Central memory CD8-positive, alpha-beta T cell (primary cell): ENCODE measurements around the gene ARHGAP15.

Source experiments
- ATAC-seq: fragments of 150-1000 bp; cut with Tn5 transposase; replicated peaks from 2 replicates; pipeline ENCODE4 v1.10.0; 2022; ENCODE audit warnings: mild to moderate bottlenecking, moderate FRiP score, moderate number of reproducible peaks; ENCODE audit not compliant: poor library complexity, severe bottlenecking; ENCODE audit errors: extremely low read depth
- DNase-seq, 2 donors: peaks; one replicate each; pipeline ENCODE4 v3.0.0; 2021; ENCODE audit warnings: low spot score in 2 of 2
- H3K27ac Mint-ChIP-seq: one replicate; pipeline ENCODE4 v1.8.0; 2022; ENCODE audit warnings: low read depth, mild to moderate bottlenecking, moderate library complexity, mixed read lengths
- H3K27me3 Mint-ChIP-seq: one replicate; pipeline ENCODE4 v1.8.0; 2022; ENCODE audit warnings: mixed read lengths
- H3K36me3 Mint-ChIP-seq: one replicate; pipeline ENCODE4 v1.8.0; 2022; ENCODE audit warnings: mild to moderate bottlenecking, moderate library complexity, mixed read lengths; ENCODE audit not compliant: insufficient read depth
- H3K4me1 Mint-ChIP-seq: one replicate; pipeline ENCODE4 v1.8.0; 2022; ENCODE audit warnings: mixed read lengths
- H3K4me3 Mint-ChIP-seq: one replicate; pipeline ENCODE4 v1.8.0; 2022; ENCODE audit warnings: mild to moderate bottlenecking, moderate library complexity, mixed read lengths
- H3K9me3 Mint-ChIP-seq: one replicate; pipeline ENCODE4 v1.8.0; 2022; ENCODE audit warnings: mixed read lengths

The ARHGAP15 gene

GRCh38 chr2:143183804-143184463 is 54.7 kb downstream of the ARHGAP15 start:
- ATAC-seq = no peak
- Mint-ChIP-seq H3K27me3 (no peaks in the 10 kb centered on the region), H3K4me3 (peak overlapping the region; percentile 17), H3K9me3 (no peaks in the 10 kb centered on the region), H3K4me1 (peaks cover 65% of the 10 kb centered on the region), H3K36me3 (peaks cover 8% of the 10 kb centered on the region), H3K27ac (peak overlapping the region; percentile 17)
- no peak for DNase-seq

DNA sequence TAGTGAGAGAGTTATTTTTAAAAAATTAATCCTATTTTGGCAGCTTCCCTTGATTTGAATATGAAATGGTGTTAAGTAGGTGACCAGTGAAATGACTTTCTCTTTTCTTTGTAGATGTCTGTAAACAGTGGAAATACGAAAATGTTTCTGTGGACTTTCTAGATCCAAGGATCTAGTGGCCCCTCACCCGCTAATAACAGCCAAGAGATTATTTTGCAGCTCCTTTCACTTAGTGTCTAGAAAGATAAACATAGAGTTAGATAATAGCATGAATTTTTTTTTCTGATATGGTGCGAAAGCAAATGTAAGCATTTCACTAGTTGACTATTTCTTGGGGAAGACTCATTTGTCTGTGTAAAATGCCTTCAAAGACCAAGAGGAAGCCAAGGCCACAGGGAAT is 57.7 kb downstream of the ARHGAP15 start:
- H3K27ac Mint-ChIP-seq = peak overlapping the region; percentile 68
- H3K27me3 Mint-ChIP-seq = no peaks in the 10 kb centered on the region
- no peaks in the 10 kb centered on the region for H3K9me3 Mint-ChIP-seq
- no peak overlapping the region for H3K4me3 Mint-ChIP-seq
- no peak for DNase-seq
- peaks cover 58% of the 10 kb centered on the region for H3K4me1 Mint-ChIP-seq
- no peak for ATAC-seq
- H3K36me3 Mint-ChIP-seq = peaks cover 16% of the 10 kb centered on the region

DNA sequence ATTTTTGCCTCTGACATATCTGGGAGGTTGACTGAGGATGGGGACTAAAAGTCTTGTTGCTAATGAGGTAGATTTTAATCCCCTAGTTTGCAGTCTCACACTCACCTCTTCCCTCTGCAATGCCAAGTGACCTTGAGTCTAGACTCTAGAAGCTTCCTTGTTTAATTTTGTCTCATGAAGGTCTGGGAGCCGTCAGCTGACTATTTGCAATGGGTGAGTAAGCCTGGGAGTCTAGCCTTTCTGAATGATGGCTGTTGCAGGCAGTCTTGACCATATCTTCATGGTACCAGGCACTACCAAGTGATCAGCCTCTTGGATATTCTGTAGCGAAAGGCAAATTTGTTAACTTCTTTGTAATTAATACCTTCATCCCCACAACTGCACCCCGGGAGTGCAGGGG is 61.2 kb downstream of the ARHGAP15 start:
- H3K27me3 Mint-ChIP-seq = no peaks in the 10 kb centered on the region
- no peak overlapping the region for H3K27ac Mint-ChIP-seq
- peaks cover 16% of the 10 kb centered on the region for H3K36me3 Mint-ChIP-seq
- no peak overlapping the region for H3K4me3 Mint-ChIP-seq
- ATAC-seq (no peak), DNase-seq (no peak)
- no peaks in the 10 kb centered on the region for H3K9me3 Mint-ChIP-seq
- peaks cover 54% of the 10 kb centered on the region for H3K4me1 Mint-ChIP-seq

- Mint-ChIP-seq H3K4me1 (peaks cover 37% of the 10 kb centered on the region), H3K36me3 (peaks cover 15% of the 10 kb centered on the region), H3K9me3 (no peaks in the 10 kb centered on the region), H3K27ac (peak overlapping the region; percentile 14), H3K27me3 (no peaks in the 10 kb centered on the region), H3K4me3 (no peak overlapping the region)
- DNase-seq (no peak), ATAC-seq (no peak)
These were observed 62.9 kb downstream of the ARHGAP15 start for GRCh38 chr2:143192106-143192505.

DNA sequence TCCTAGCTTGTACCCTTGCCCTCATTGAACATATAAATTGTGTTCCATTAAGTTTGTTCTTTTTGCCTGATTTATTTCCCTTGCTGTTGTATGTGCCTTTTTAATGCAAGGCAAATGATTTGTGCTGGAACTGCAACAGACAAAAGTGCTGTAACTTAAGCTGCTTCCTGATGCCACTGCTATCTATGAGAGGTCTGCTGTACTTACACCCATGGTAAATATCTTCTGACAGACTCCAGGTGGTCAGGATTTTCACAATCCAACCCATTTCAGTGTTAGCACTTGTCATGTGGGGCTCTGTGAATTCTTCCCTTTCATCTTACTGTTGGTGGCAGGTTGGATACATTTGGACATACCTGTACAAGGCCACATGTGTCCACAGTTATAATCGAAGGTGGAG is 63.5 kb downstream of the ARHGAP15 start:
- no peaks in the 10 kb centered on the region for H3K9me3 Mint-ChIP-seq
- H3K4me3 Mint-ChIP-seq = no peak overlapping the region

GRCh38 chr2:143193121-143193520 is 63.9 kb downstream of the ARHGAP15 start:
- Mint-ChIP-seq H3K36me3 (peaks cover 15% of the 10 kb centered on the region), H3K27me3 (no peaks in the 10 kb centered on the region), H3K4me3 (no peak overlapping the region), H3K9me3 (no peaks in the 10 kb centered on the region), H3K4me1 (peaks cover 33% of the 10 kb centered on the region), H3K27ac (no peak overlapping the region)
- no peak for ATAC-seq
- DNase-seq = no peak

More for the DNA sequence above, 63.5 kb downstream of the ARHGAP15 start:
- Mint-ChIP-seq H3K27ac (no peak overlapping the region), H3K36me3 (peaks cover 15% of the 10 kb centered on the region), H3K4me1 (peaks cover 33% of the 10 kb centered on the region), H3K27me3 (no peaks in the 10 kb centered on the region)
- DNase-seq = no peak
- no peak for ATAC-seq

- Mint-ChIP-seq H3K36me3 (peaks cover 12% of the 10 kb centered on the region), H3K4me1 (peaks cover 35% of the 10 kb centered on the region), H3K4me3 (no peak overlapping the region), H3K27ac (no peak overlapping the region), H3K9me3 (no peaks in the 10 kb centered on the region), H3K27me3 (no peaks in the 10 kb centered on the region)
- ATAC-seq = no peak
- DNase-seq = no peak
These were observed 66.3 kb downstream of the ARHGAP15 start for GRCh38 chr2:143195511-143195910.

GRCh38 chr2:143204062-143204461 is 74.8 kb downstream of the ARHGAP15 start:
- Mint-ChIP-seq H3K9me3 (no peaks in the 10 kb centered on the region), H3K27ac (peak overlapping the region; percentile 71), H3K36me3 (peaks cover 21% of the 10 kb centered on the region), H3K27me3 (no peaks in the 10 kb centered on the region), H3K4me1 (peaks cover 57% of the 10 kb centered on the region), H3K4me3 (no peak overlapping the region)
- ATAC-seq (no peak), DNase-seq (no peak)

DNA sequence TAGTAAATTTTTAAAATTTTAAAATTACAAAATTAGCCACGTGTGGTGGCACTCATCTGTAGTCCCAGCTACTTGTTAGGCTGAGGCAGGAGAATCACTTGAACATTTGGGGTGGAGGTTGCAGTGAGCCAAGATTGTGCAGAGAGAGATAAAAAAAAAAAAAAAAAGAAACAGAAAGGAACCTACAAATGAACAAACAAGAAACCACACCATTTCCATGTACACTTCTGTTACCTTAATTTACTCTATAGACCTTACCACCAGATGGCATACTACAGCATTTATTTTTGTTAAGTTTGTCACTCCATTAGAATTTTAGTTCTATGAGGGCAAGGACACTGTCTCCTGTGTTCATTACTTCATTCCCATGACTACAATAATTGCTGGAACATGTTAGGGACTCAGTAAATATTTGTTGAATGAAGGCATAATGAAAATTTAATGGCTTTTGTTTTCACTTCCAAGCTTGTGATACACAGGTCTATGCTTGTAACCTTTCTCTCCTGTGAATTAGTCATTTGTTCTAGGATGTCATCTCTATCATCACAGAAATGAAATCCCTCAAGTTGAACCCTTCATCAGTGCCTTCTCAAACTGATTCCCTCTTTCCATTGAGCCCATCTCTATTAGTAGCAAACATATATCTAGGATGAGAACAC is 76.0 kb downstream of the ARHGAP15 start:
- Mint-ChIP-seq H3K27me3 (no peaks in the 10 kb centered on the region), H3K36me3 (peaks cover 24% of the 10 kb centered on the region), H3K9me3 (no peaks in the 10 kb centered on the region), H3K27ac (peak overlapping the region; percentile 71), H3K4me3 (peak overlapping the region; percentile 0), H3K4me1 (peaks cover 60% of the 10 kb centered on the region)
- peak; percentile 83 for ATAC-seq
- DNase-seq = no peak

GRCh38 chr2:143209570-143210445 is 80.6 kb downstream of the ARHGAP15 start:
- Mint-ChIP-seq H3K4me1 (peaks cover 40% of the 10 kb centered on the region), H3K27me3 (no peaks in the 10 kb centered on the region), H3K36me3 (peaks cover 9% of the 10 kb centered on the region), H3K4me3 (no peak overlapping the region), H3K9me3 (no peaks in the 10 kb centered on the region), H3K27ac (no peak overlapping the region)
- DNase-seq (no peak), ATAC-seq (no peak)

- Mint-ChIP-seq H3K9me3 (no peaks in the 10 kb centered on the region), H3K27me3 (no peaks in the 10 kb centered on the region), H3K4me1 (peaks cover 38% of the 10 kb centered on the region), H3K27ac (no peak overlapping the region), H3K4me3 (no peak overlapping the region), H3K36me3 (peaks cover 9% of the 10 kb centered on the region)
- no peak for ATAC-seq
- DNase-seq = no peak
These were observed 81.2 kb downstream of the ARHGAP15 start for GRCh38 chr2:143210446-143210819.

DNA sequence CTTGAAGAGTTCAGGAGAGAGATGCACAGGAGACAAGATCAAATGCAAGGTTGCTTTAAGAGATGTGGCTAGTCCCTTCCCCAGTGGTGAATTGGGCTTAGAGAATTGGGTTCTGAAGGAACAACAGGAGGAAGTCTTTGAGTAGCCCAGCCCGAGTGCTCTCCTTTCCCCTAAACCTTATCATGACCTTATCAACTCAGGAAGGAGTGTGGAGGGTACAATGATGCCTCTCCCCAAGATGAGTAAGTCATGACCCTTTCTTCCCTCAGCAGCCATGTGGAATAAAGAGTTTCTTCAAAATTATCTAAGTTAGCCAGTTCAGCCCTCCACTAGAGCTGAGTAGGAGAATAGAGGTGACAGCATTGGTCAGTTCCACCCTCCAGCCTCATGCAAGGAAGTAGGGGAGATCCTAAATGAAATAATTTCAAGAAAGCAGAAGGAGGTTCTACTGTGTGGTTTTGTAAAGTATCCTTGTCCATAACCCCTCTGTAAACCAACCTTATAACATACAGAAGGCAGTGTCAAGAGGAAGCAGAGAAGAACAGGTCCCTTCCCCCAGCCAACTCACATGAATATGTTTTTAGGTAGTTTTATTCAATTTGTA is 88.4 kb downstream of the ARHGAP15 start:
- DNase-seq (no peak), ATAC-seq (no peak)
- Mint-ChIP-seq H3K9me3 (no peaks in the 10 kb centered on the region), H3K4me1 (peaks cover 42% of the 10 kb centered on the region), H3K27me3 (no peaks in the 10 kb centered on the region), H3K4me3 (no peak overlapping the region), H3K36me3 (peaks cover 11% of the 10 kb centered on the region), H3K27ac (no peak overlapping the region)
